T-cell (primary cell): Measurements from ENCODE around the gene SYT7. TPM values are rescaled to one million over a fixed set of nuclear protein-coding genes. Genes with fewer than 3 reads are reported as not detected.
A peak's percentile ranks its signal among the peaks of the same experiment; 100 is the strongest.

ENCODE experiments used
- ATAC-seq, 4 experiments: fragments of 200-7000 bp in 3 of 4; fragments of 150-1000 bp in 1 of 4; cut with Tn5 transposase; replicated peaks in 1 of 4; 1 replicate in 3 of 4; 2 replicates in 1 of 4; pipeline ENCODE4 v1.10.0; 2021; ENCODE audit warnings: moderate library complexity in 3 of 4, mild to moderate bottlenecking in 2 of 4, moderate number of reproducible peaks in 1 of 4
- CTCF ChIA-PET, 2 donors: fragments of 300-600 bp; sonication (Branson Sonifier 250); formaldehyde crosslinking; loops; one replicate each; lab custom pipeline; 2022; ENCODE audit warnings: antibody characterized with exemption in 2 of 2; lab: Charles Lee
- POLR2A ChIA-PET, 2 donors: fragments of 300-600 bp; sonication (Branson Sonifier 250); formaldehyde crosslinking; loops; one replicate each; lab custom pipeline; 2022; ENCODE audit warnings: antibody characterized with exemption in 2 of 2; lab: Charles Lee
- DNase-seq, 35 experiments: peaks; one replicate each; pipeline versions ENCODE4 v3.0.0 to v3.0.0-alpha.2; 2013 to 2023
- H3K27ac ChIP-seq: one replicate; pipeline ENCODE4 v1.5.1; 2013; ENCODE audit warnings: low read length
- H3K27me3 ChIP-seq, 2 experiments: replicated peaks in 1 of 2; 1 replicate in 1 of 2; 2 replicates in 1 of 2; pipeline versions ENCODE4 v1.6.1 to v1.7.0; 2013; ENCODE audit warnings: low read length in 1 of 2, mixed read lengths in 1 of 2; ENCODE audit not compliant: control insufficient read depth in 2 of 2, insufficient read depth in 2 of 2; ENCODE audit errors: extremely low read depth in 1 of 2
- H3K36me3 ChIP-seq, 2 donors: 1 replicate in 1 of 2; 2 replicates in 1 of 2; pipeline versions ENCODE4 v1.6.1 to v1.7.0; 2013; ENCODE audit warnings: low read length in 1 of 2; ENCODE audit not compliant: control insufficient read depth in 2 of 2, insufficient read depth in 1 of 2; ENCODE audit errors: extremely low read depth in 1 of 2
- H3K4me1 ChIP-seq, 2 experiments: 1 replicate in 1 of 2; 2 replicates in 1 of 2; pipeline versions ENCODE4 v1.6.1 to v1.7.0; 2013; ENCODE audit warnings: low read length in 2 of 2, mixed read lengths in 1 of 2; ENCODE audit not compliant: insufficient read depth in 2 of 2, control insufficient read depth in 1 of 2; ENCODE audit errors: extremely low read depth in 1 of 2
- H3K4me3 ChIP-seq, 2 donors: 1 replicate in 1 of 2; 2 replicates in 1 of 2; pipeline versions ENCODE4 v1.5.1 to v1.7.0; 2013; ENCODE audit warnings: mild to moderate bottlenecking in 2 of 2, low read length in 1 of 2, moderate library complexity in 1 of 2; ENCODE audit not compliant: control insufficient read depth in 1 of 2; ENCODE audit errors: extremely low read depth in 1 of 2
- H3K9me3 ChIP-seq: 2 replicates; pipeline ENCODE4 v1.7.0; 2013
- H3K27ac Mint-ChIP-seq, 2 donors: one replicate each; pipeline ENCODE4 v1.8.0; 2020 to 2021; ENCODE audit warnings: mild to moderate bottlenecking in 2 of 2, mixed read lengths in 2 of 2
- H3K27me3 Mint-ChIP-seq, 2 donors: one replicate each; pipeline ENCODE4 v1.8.0; 2021 to 2022; ENCODE audit warnings: mixed read lengths in 2 of 2
- H3K36me3 Mint-ChIP-seq: one replicate; pipeline ENCODE4 v1.8.0; 2021; ENCODE audit warnings: mixed read lengths
- H3K4me1 Mint-ChIP-seq, 3 donors: one replicate each; pipeline ENCODE4 v1.8.0; 2020 to 2022; ENCODE audit warnings: mixed read lengths in 3 of 3, mild to moderate bottlenecking in 1 of 3
- H3K4me3 Mint-ChIP-seq, 3 donors: one replicate each; pipeline ENCODE4 v1.8.0; 2020 to 2022; ENCODE audit warnings: mild to moderate bottlenecking in 3 of 3, mixed read lengths in 3 of 3, moderate library complexity in 3 of 3
- H3K9me3 Mint-ChIP-seq, 3 donors: one replicate each; pipeline ENCODE4 v1.8.0; 2020 to 2022; ENCODE audit warnings: mixed read lengths in 3 of 3
- WGBS: methylation state at CpG from one replicate; pipeline ENCODE4 v1.1.5; 2013; ENCODE audit warnings: missing lambda C conversion rate; ENCODE audit not compliant: insufficient coverage; 5-methylcytosine and 5-hydroxymethylcytosine counted together
- total RNA-seq, 35 experiments: library from RNA in 6 of 35; stranded (reverse) in 6 of 35; fragments of 120-200 nt in 1 of 35; gene quantifications; one replicate each; pipeline versions ENCODE4 v1.2.1 to v1.2.4 and lab custom pipeline; 2013 to 2026

The SYT7 gene
- total RNA-seq, 5 donors from 2014 or later (not counting 1 experiment from before 2014, with no cell fraction given): 0.19 to 0.26 (median 0.20) TPM; not detected in 2

- H3K4me1 ChIP-seq: peaks cover 0 to 14% of the 10 kb centered on the region in 2 experiments
- DNase-seq (no peak), ATAC-seq (no peak)
- H3K27me3 ChIP-seq: peaks cover 0 to 52% of the 10 kb centered on the region in 2 experiments
- Mint-ChIP-seq H3K4me1 (peaks cover 6 to 13% (median 9%) of the 10 kb centered on the region in 3 donors), H3K27me3 (peaks cover 28 to 31% of the 10 kb centered on the region in 2 donors), H3K9me3 (no peaks in the 10 kb centered on the region), H3K4me3 (peak overlapping the region in 1 of 3 donors; percentile 74), H3K36me3 (no peaks in the 10 kb centered on the region), H3K27ac (no peak overlapping the region)
- POLR2A ChIA-PET: no interaction called here
- H3K9me3 ChIP-seq: no peaks in the 10 kb centered on the region
- H3K27ac ChIP-seq: no peak overlapping the region
- no peaks in the 10 kb centered on the region for H3K36me3 ChIP-seq
- no peak overlapping the region for H3K4me3 ChIP-seq
- WGBS: 62% methylated on average over 6 of the region's 23 CpGs
- CTCF ChIA-PET: interaction anchor here (0.5 to 1.7 kb wide), 3 partner anchors 29 to 182 kb away, joined by 3 to 4 read pairs (median 3); no protein-coding TSS in a partner anchor
Measured at GRCh38 chr11:61518032-61518795, 62.7 kb downstream of the SYT7 start.

DNA sequence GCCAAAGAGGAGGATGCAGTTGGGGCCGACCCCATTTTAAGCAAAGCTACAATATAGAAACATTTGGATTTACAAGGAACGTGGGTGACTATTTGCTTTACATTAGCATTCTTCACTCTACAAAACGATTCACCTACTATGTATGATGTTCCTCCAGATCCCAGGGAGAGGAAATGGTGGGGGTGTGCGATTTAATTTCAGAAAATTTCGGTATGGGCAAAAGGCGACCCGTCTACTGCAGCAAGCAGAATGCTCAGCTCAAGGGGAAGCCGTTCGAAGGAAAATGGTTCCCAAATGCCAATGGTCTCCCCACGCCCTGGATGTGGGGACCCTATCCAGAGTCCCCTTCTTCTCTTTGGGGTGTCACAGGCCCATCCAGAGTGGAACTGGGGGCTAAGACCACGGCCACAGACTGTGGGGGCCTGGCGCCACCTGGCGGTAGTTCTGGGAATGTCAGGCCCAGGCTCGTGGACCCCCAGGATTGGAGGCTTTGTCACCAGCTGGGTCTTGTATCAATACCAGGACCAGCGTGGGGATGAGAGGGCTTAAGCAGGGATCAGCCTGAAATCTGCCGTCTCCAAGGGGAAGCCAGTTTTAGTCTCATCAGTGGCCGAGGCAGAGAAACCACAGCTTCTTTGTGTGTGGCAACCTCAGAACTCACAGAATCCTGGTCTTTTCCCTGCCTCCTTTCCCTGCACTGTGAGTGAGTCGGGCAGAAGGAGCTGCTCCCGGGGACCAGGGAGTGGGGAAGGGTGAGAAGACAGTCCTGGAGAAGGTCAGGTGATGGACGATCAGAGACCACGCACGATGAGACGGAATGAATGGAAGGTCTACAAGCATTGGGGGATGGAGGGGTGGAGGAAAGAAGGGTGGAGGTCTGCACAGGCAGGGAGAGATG lies 64.0 kb downstream of the SYT7 start:
- no peaks in the 10 kb centered on the region for H3K9me3 Mint-ChIP-seq
- no peaks in the 10 kb centered on the region for H3K9me3 ChIP-seq
- H3K4me1 Mint-ChIP-seq: peaks cover 6 to 13% (median 9%) of the 10 kb centered on the region in 3 donors
- DNase-seq (peak in 32 of 35 experiments; percentile 11 to 72 (median 42)), ATAC-seq (peak; percentile 50 to 78 (median 72))
- POLR2A ChIA-PET: no interaction called here
- H3K4me3 ChIP-seq: peak overlapping the region; percentile 12 to 28
- H3K36me3 Mint-ChIP-seq: no peaks in the 10 kb centered on the region
- H3K27me3 Mint-ChIP-seq: peaks cover 32 to 36% of the 10 kb centered on the region in 2 donors
- H3K27ac Mint-ChIP-seq: peak overlapping the region in 1 of 2 donors; percentile 31
- H3K27me3 ChIP-seq: peaks cover 0 to 64% of the 10 kb centered on the region in 2 experiments
- peaks cover 0 to 14% of the 10 kb centered on the region in 2 experiments for H3K4me1 ChIP-seq
- H3K36me3 ChIP-seq: no peaks in the 10 kb centered on the region
- CTCF ChIA-PET: interaction anchor here (0.5 to 1.7 kb wide), 13 partner anchors 9 to 821 kb away, joined by 3 to 9 read pairs (median 4); no protein-coding TSS in a partner anchor
- H3K27ac ChIP-seq: no peak overlapping the region
- 22% methylated on average over 16 of the region's 23 CpGs for WGBS
- peak overlapping the region in 2 of 3 donors; percentile 39 to 74 for H3K4me3 Mint-ChIP-seq

DNA sequence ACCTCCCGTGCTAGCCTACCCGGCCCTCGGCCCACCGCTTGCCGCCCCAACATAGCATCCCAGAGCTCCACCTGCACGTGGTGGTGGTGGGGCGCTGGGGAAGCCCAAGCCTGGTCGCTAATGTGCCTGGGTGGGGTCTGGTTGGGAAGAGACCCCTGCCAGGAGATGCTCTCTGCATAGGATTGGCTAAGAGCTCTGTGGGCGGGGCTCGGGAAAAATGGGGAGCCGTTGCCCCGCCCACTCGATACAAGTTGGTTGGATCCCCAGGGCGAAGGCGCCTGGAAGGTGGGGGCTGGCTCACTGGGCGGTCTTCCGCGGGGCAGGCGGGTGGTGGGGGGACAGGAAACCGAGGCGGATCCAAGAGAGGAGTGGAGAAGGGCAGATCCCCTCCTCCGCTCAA lies 64.7 kb downstream of the SYT7 start:
- DNase-seq (no peak), ATAC-seq (peak in 3 of 4 experiments; percentile 20 to 44 (median 24))
- H3K36me3 Mint-ChIP-seq: no peaks in the 10 kb centered on the region
- H3K27ac ChIP-seq: no peak overlapping the region
- no peak overlapping the region for H3K27ac Mint-ChIP-seq
- no peaks in the 10 kb centered on the region for H3K9me3 Mint-ChIP-seq
- no peaks in the 10 kb centered on the region for H3K9me3 ChIP-seq
- H3K4me3 ChIP-seq: peak overlapping the region; percentile 8 to 12
- peaks cover 38 to 39% of the 10 kb centered on the region in 2 donors for H3K27me3 Mint-ChIP-seq
- H3K4me1 Mint-ChIP-seq: peaks cover 7 to 13% (median 9%) of the 10 kb centered on the region in 3 donors
- peak overlapping the region in 1 of 3 donors; percentile 74 for H3K4me3 Mint-ChIP-seq
- peaks cover 0 to 69% of the 10 kb centered on the region in 2 experiments for H3K27me3 ChIP-seq
- POLR2A ChIA-PET: no interaction called here
- H3K36me3 ChIP-seq: no peaks in the 10 kb centered on the region
- WGBS: 39% methylated on average over 5 of the region's 22 CpGs
- H3K4me1 ChIP-seq: peaks cover 0 to 14% of the 10 kb centered on the region in 2 experiments
- CTCF ChIA-PET: interaction anchor here (0.8 to 1.7 kb wide), 7 partner anchors 11 to 180 kb away, joined by 3 to 9 read pairs (median 4); no protein-coding TSS in a partner anchor

GRCh38 chr11:61515686-61516085 lies 65.2 kb downstream of the SYT7 start:
- Mint-ChIP-seq H3K27me3 (peaks cover 41 to 42% of the 10 kb centered on the region in 2 donors), H3K27ac (no peak overlapping the region), H3K4me3 (no peak overlapping the region), H3K4me1 (peaks cover 9 to 13% (median 9%) of the 10 kb centered on the region in 3 donors), H3K9me3 (no peaks in the 10 kb centered on the region), H3K36me3 (no peaks in the 10 kb centered on the region)
- no peak for ATAC-seq
- H3K27ac ChIP-seq: no peak overlapping the region
- H3K36me3 ChIP-seq: no peaks in the 10 kb centered on the region
- CTCF ChIA-PET: no interaction called here
- DNase-seq: no peak
- WGBS: 86% methylated on average over 7 of the region's 10 CpGs
- POLR2A ChIA-PET: no interaction called here
- H3K4me1 ChIP-seq: peaks cover 0 to 14% of the 10 kb centered on the region in 2 experiments
- H3K9me3 ChIP-seq: no peaks in the 10 kb centered on the region
- H3K27me3 ChIP-seq: peaks cover 0 to 74% of the 10 kb centered on the region in 2 experiments
- no peak overlapping the region for H3K4me3 ChIP-seq

DNA sequence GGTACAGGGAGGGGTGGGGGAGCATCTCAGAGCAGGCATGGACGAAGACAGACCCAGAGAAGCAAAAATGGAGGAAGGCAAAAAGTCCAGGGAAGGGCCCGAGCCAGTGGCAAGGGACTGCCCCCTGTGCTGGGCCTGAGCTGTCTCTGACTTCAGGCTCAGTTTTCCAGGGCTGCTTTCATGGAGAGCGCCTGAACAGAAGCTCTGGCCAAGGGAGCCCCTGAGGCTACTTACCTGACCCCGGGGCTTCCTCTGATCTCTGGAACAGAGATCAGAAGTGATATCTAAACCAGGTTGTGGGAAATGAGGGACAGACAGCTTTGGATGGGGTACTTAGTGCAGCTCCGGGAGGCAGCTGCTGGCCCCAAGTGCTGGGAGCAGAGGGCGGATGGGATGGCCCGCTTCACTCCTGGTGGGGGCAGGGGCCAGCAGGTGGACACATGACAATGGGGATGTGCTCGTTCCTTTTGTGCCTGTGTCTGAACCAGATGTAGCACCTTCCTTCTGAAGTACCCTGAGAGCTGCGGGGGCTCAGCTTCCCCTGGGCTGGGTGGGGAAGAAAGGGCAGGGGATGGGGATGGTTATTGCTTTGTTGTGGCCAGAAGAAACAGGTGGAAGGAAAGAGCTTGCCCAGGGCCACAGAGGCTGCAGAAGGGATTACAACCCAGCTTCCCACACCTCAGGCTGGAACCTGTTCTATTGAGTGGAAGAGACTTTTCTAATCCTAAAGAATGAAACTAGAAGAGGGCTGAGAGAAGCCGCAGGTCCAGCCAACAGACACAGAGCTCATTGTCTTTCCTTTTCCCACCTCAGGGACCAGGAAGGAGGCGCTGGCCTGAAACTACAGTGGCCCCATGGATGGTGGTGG lies 66.6 kb downstream of the SYT7 start:
- H3K36me3 ChIP-seq: no peaks in the 10 kb centered on the region
- H3K27ac ChIP-seq: no peak overlapping the region
- peaks cover 0 to 22% of the 10 kb centered on the region in 2 experiments for H3K4me1 ChIP-seq
- no peaks in the 10 kb centered on the region for H3K9me3 ChIP-seq
- Mint-ChIP-seq H3K27ac (no peak overlapping the region), H3K9me3 (no peaks in the 10 kb centered on the region), H3K4me1 (peaks cover 9 to 13% (median 12%) of the 10 kb centered on the region in 3 donors), H3K4me3 (no peak overlapping the region), H3K36me3 (no peaks in the 10 kb centered on the region), H3K27me3 (peaks cover 41 to 48% of the 10 kb centered on the region in 2 donors)
- POLR2A ChIA-PET: no interaction called here
- WGBS: 65% methylated on average over 8 of the region's 11 CpGs
- no peak overlapping the region for H3K4me3 ChIP-seq
- DNase-seq (no peak), ATAC-seq (no peak)
- peaks cover 0 to 85% of the 10 kb centered on the region in 2 experiments for H3K27me3 ChIP-seq
- CTCF ChIA-PET: interaction anchor here in 1 of 2 donors (0.8 kb wide), 1 partner anchor 178 kb away, joined by 3 read pairs; no protein-coding TSS in a partner anchor
